ENCODE results near the gene MRPS9.

- TF ChIP-seq, protein P1, sequence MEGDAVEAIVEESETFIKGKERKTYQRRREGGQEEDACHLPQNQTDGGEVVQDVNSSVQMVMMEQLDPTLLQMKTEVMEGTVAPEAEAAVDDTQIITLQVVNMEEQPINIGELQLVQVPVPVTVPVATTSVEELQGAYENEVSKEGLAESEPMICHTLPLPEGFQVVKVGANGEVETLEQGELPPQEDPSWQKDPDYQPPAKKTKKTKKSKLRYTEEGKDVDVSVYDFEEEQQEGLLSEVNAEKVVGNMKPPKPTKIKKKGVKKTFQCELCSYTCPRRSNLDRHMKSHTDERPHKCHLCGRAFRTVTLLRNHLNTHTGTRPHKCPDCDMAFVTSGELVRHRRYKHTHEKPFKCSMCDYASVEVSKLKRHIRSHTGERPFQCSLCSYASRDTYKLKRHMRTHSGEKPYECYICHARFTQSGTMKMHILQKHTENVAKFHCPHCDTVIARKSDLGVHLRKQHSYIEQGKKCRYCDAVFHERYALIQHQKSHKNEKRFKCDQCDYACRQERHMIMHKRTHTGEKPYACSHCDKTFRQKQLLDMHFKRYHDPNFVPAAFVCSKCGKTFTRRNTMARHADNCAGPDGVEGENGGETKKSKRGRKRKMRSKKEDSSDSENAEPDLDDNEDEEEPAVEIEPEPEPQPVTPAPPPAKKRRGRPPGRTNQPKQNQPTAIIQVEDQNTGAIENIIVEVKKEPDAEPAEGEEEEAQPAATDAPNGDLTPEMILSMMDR (IDR thresholded peaks at IDR 0.05; ENCODE audit: low read length) = no peak
- TF ChIP-seq EZH2 (IDR thresholded peaks at IDR 0.05; ENCODE audit: borderline replicate concordance, low read length) = no peak
Observed at GRCh38 chr2:105007367-105007766, 30.5 kb upstream of the MRPS9 start.

All from OCI-LY1 (cell line).